Vagina (tissue), 2 donors: Measurements from ENCODE around the gene RYR1. TPM values are rescaled to one million over a fixed set of nuclear protein-coding genes. Genes with fewer than 3 reads are reported as not detected.
"Not testable (repeated sequence)": the region's sequence is repeated elsewhere in the genome, so short reads cannot be mapped to it uniquely, and the experiment has no call there.

Source experiments
- DNase-seq, 2 donors: peaks; one replicate each; pipeline ENCODE4 v3.0.0-alpha.2; 2017; ENCODE audit errors: extremely low spot score in 2 of 2
- H3K27ac ChIP-seq: fragments of 200-600 bp; sonication (generic); one replicate; pipeline ENCODE4 v1.5.1; 2019
- H3K27me3 ChIP-seq: fragments of 200-600 bp; sonication (generic); one replicate; pipeline ENCODE4 v1.5.1; 2019
- H3K36me3 ChIP-seq, 2 donors: fragments of 200-600 bp; sonication (generic); one replicate each; pipeline ENCODE4 v1.5.1; 2017 to 2019
- H3K4me1 ChIP-seq: fragments of 200-600 bp; sonication (generic); one replicate; pipeline ENCODE4 v1.5.1; 2019
- H3K4me3 ChIP-seq, 2 donors: fragments of 200-600 bp; sonication (generic); 1 replicate in 1 of 2; 2 replicates in 1 of 2; pipeline ENCODE4 v1.5.1; 2016 to 2019
- H3K9me3 ChIP-seq: fragments of 200-600 bp; sonication (generic); one replicate; pipeline ENCODE4 v1.5.1; 2019
- POLR2A ChIP-seq, 2 donors: fragments of 450-650 bp; IDR thresholded peaks; one replicate each; pipeline ENCODE4 v1.6.1; 2017; ENCODE audit warnings: antibody characterized with exemption in 2 of 2, mild to moderate bottlenecking in 2 of 2, moderate library complexity in 2 of 2
- POLR2AphosphoS5 ChIP-seq, 2 donors: sonication (generic); formaldehyde crosslinking; IDR thresholded peaks; one replicate each; pipeline ENCODE4 v1.9.0; 2017; ENCODE audit warnings: antibody characterized with exemption in 2 of 2, mild to moderate bottlenecking in 2 of 2, low read depth in 1 of 2; ENCODE audit not compliant: insufficient read depth in 1 of 2
- intact Hi-C: fragments of 100-400 bp; cut with DNase I; formaldehyde crosslinking; loops from one replicate; pipeline ENCODE4 v1.15.1; 2023
- total RNA-seq: library from RNA; depleted of rRNA; stranded (reverse); fragments of >200 nt; gene quantifications from one replicate; pipeline ENCODE4 v1.2.3, GENCODE V29; 2016
- TF ChIP-seq, protein P1 (sequence below), 3 experiments: fragments of 450-650 bp in 2 of 3; fragments of 200-600 bp in 1 of 3; sonication (generic) in 1 of 3; IDR thresholded peaks; one replicate each; pipeline ENCODE4 v1.5.1; 2017 to 2019; ENCODE audit warnings: antibody characterized with exemption in 3 of 3, mild to moderate bottlenecking in 2 of 3, moderate library complexity in 2 of 3

The RYR1 gene
- total RNA-seq, 1 donor from 2014 or later: 1.5 TPM

DNA sequence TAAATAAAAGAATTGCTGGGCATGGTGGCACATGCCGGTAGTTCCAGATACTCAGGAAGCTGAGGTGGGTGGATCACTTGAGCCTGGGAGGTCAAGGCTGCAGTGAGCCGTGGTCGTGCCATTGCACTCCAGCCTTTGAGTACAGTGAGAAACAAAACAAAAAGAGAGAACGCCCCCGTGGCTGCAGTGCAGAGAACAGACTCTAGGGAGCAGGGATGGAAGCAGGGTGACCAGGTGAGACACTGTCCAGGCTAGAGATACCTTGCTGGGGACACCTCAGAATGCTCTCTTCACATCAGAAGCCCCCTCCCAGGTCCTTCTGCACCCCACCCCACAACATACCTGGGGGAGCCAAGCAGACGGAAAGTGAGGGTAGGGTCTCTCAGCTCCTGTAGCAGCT lies 159.4 kb downstream of the RYR1 start:
- no peaks in the 10 kb centered on the region for H3K36me3 ChIP-seq
- peaks cover 6% of the 10 kb centered on the region for H3K4me1 ChIP-seq
- no peak overlapping the region for H3K27ac ChIP-seq
- no peaks in the 10 kb centered on the region for H3K9me3 ChIP-seq
- intact Hi-C loops: no loop called here
- H3K4me3 ChIP-seq: no peak overlapping the region
- no peaks in the 10 kb centered on the region for H3K27me3 ChIP-seq
- DNase-seq: peak in 1 of 2 donors; percentile 69
- TF ChIP-seq, protein P1, sequence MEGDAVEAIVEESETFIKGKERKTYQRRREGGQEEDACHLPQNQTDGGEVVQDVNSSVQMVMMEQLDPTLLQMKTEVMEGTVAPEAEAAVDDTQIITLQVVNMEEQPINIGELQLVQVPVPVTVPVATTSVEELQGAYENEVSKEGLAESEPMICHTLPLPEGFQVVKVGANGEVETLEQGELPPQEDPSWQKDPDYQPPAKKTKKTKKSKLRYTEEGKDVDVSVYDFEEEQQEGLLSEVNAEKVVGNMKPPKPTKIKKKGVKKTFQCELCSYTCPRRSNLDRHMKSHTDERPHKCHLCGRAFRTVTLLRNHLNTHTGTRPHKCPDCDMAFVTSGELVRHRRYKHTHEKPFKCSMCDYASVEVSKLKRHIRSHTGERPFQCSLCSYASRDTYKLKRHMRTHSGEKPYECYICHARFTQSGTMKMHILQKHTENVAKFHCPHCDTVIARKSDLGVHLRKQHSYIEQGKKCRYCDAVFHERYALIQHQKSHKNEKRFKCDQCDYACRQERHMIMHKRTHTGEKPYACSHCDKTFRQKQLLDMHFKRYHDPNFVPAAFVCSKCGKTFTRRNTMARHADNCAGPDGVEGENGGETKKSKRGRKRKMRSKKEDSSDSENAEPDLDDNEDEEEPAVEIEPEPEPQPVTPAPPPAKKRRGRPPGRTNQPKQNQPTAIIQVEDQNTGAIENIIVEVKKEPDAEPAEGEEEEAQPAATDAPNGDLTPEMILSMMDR (IDR thresholded peaks at IDR 0.05): no peak
- TF ChIP-seq POLR2A (IDR thresholded peaks at IDR 0.05) (no peak), POLR2AphosphoS5 (IDR thresholded peaks at IDR 0.05; ENCODE audit: insufficient read depth in 1 of 2, low read depth in 1 of 2) (no peak)

DNA sequence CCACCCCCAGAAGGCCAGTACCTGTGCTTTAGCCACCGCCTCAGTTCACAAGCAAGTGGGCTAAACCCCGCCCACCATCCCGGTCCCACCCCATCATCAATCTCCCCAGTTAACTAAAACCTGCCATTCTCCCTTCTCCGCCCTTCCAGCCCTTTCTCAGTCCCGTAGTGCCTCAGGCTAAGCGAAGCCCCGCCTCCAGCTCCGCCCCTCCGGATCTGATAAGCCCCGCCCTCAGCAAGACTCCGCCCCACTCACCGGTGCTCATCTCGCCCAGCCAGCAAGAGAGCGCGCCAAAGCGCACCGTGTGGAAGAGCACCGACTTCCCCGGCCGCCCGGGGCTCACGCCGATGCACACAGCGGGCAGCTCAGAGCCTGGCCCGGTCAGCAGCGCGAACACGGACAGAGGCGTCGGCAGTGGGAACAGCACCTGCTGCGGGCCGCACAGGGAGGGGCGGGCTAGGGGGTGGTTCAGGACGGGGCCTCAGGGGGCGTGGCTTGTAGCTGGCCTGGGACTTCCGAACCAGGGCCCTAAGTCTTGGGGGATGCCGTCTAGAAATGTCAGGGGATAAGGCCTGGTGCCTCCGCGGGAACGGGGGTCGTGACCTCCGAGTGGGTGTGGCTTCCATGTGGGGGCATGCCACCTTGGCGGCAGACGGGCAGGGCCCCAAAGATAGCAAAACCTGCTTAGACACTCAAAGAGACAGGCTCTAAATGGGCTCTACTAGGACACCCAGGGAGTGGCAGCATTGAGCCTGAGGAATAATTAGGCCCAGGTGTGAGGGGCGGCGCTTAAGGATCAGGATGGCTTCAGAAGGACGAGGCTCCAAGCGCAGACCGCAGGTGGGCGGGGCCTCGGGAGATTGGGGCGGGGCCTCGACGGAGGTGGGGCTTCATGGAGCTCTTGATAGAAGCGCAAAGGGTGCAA lies 162.8 kb downstream of the RYR1 start:
- H3K4me3 ChIP-seq: peak overlapping the region in 1 of 2 donors; percentile 17
- peak in 1 of 2 donors; percentile 71 for DNase-seq
- H3K36me3 ChIP-seq: no peaks in the 10 kb centered on the region
- H3K4me1 ChIP-seq: peaks cover 6% of the 10 kb centered on the region
- H3K9me3 ChIP-seq: no peaks in the 10 kb centered on the region
- intact Hi-C loops: no loop called here
- TF ChIP-seq POLR2A (IDR thresholded peaks at IDR 0.05) (no peak), POLR2AphosphoS5 (IDR thresholded peaks at IDR 0.05; ENCODE audit: insufficient read depth in 1 of 2, low read depth in 1 of 2) (no peak)
- TF ChIP-seq, protein P1 (IDR thresholded peaks at IDR 0.05): no peak
- H3K27me3 ChIP-seq: no peaks in the 10 kb centered on the region
- H3K27ac ChIP-seq: no peak overlapping the region

DNA sequence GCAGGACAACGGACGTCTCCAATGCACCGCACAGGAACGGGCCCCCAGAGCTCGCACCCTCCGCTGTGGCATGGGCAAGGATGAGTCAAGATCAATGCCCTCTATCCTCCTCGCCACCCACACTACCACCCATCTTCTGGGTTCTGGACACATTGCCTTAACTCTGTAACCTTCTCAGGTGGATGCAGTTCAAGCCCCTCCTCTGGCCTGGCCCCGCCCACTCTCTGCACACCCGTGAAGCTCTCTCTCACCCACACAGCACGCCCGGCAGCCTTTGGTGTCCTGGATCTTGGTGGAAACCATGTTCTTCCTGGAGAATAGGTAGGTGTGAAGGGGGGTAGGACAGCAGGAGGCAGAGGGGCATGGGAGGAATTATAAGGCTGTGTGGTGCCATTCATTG lies 163.6 kb downstream of the RYR1 start:
- intact Hi-C loops: no loop called here
- TF ChIP-seq POLR2AphosphoS5 (IDR thresholded peaks at IDR 0.05; ENCODE audit: insufficient read depth in 1 of 2, low read depth in 1 of 2) (no peak), POLR2A (IDR thresholded peaks at IDR 0.05) (no peak)
- TF ChIP-seq, protein P1 (IDR thresholded peaks at IDR 0.05): no peak
- no peak overlapping the region for H3K27ac ChIP-seq
- peaks cover 6% of the 10 kb centered on the region for H3K4me1 ChIP-seq
- H3K9me3 ChIP-seq: no peaks in the 10 kb centered on the region
- peak in 1 of 2 donors; percentile 67 for DNase-seq
- no peak overlapping the region for H3K4me3 ChIP-seq
- no peaks in the 10 kb centered on the region for H3K36me3 ChIP-seq
- no peaks in the 10 kb centered on the region for H3K27me3 ChIP-seq

DNA sequence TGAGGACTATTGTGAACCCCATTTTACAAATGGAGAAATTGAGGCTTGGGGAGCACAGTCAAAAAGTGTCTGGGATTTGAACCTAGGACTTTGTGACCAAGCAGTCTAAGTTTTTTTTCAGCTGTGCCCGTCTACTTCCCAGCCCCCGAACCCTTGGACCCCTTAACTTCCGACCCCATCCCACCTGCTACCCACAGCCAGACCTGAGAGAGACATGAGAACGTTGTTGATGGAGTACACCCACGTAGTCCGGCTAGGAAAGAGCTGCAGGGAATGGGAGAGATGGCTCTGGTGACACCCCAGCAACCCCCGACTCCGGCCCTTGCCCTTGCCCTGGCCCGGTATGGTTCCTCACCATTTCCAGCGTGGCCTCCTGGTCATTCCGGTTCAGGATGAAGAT lies 166.2 kb downstream of the RYR1 start:
- Histone ChIP-seq H3K4me1 (peaks cover 6% of the 10 kb centered on the region), H3K4me3 (no peak overlapping the region), H3K36me3 (no peaks in the 10 kb centered on the region), H3K9me3 (no peaks in the 10 kb centered on the region), H3K27me3 (no peaks in the 10 kb centered on the region), H3K27ac (no peak overlapping the region)
- intact Hi-C loops: no loop called here
- TF ChIP-seq POLR2AphosphoS5 (IDR thresholded peaks at IDR 0.05; ENCODE audit: insufficient read depth in 1 of 2, low read depth in 1 of 2) (no peak), POLR2A (IDR thresholded peaks at IDR 0.05) (no peak)
- TF ChIP-seq, protein P1 (IDR thresholded peaks at IDR 0.05): no peak
- DNase-seq: no peak

DNA sequence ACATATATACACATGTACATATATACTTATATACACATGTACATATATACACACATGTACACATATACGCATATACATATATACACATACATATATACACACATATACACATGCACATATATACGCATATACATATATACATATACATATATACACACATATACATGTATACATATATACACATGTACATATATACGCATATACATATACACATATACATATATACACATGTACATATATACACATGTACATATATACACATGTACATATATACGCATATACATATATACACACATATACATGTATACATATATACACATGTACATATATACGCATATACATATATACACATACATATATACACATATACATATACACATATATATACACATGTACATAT lies 169.4 kb downstream of the RYR1 start:
- H3K4me1 ChIP-seq, intact Hi-C loops, H3K9me3 ChIP-seq, DNase-seq, H3K4me3 ChIP-seq, H3K36me3 ChIP-seq, H3K27me3 ChIP-seq, H3K27ac ChIP-seq: not testable (repeated sequence)
